ENCODE results near the gene ZCCHC7.

DNA sequence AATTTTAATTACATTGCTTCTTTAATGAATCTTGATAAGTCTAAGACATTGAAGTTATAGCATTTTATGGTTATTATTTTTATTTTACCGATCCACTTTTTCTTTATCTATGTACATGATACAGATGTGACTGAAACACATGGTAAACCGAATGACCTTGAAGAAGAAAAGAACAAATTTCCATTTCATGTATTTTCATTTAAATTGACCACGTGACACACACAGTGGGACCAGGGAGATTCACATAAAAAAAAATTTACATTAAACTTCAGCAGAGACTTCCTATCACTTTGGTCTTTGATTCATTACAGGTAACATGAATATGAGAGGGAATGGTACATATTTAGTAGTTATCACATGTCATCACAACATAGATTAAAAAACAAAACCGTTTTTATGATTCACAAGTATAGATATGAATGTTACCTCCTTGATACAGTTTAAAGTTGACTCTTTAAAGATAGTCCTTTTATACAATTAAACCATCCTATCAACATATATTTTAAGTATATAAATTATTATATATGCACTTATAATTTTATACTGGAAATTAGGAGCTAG lies 133.1 kb downstream of the ZCCHC7 start:
- TF ChIP-seq CTCF (IDR thresholded peaks at IDR 0.05) = no peak
- no peak for TF ChIP-seq POLR2A (IDR thresholded peaks at IDR 0.05)
